ENCODE results near the gene SERPINA4. TPM values are rescaled to one million over a fixed set of nuclear protein-coding genes. Genes with fewer than 3 reads are reported as not detected.

The SERPINA4 gene
- total and polyA plus RNA-seq, 2 of the 13 experiments (the other 11 are each of a cell fraction or from before 2014, with no cell fraction given) = 39.1 to 57.8 TPM

DNA sequence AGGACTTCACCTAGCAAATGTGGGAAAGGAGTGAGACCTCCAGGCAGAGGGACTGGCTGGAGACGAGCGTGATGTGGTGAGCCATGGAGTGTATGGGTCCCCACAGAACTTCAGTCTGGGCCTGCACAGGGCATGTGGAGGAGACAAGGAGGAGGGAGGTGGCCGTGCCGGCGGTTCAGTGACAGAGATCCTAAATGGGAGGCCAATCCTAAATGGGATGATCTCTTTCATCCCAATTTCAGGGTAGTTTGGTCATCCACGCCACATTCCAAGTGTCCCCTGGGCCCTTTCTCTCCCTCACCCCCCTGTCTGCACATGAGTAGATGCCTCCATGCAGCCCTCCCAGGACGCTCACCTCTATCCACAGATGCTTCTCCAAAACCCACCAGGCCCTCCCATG, 33.2 kb downstream of the SERPINA4 start (continued):
- TF ChIP-seq ZFP62 (CRISPR knock-in tag; IDR thresholded peaks at IDR 0.05) = 0 out of 2 replicates have a peak, but pooled peaks have one; percentile 30
- peak; percentile 4 for TF ChIP-seq ZEB1 (IDR thresholded peaks at IDR 0.05; ENCODE audit: insufficient replicate concordance, low read depth)
- TF ChIP-seq, protein P1, sequence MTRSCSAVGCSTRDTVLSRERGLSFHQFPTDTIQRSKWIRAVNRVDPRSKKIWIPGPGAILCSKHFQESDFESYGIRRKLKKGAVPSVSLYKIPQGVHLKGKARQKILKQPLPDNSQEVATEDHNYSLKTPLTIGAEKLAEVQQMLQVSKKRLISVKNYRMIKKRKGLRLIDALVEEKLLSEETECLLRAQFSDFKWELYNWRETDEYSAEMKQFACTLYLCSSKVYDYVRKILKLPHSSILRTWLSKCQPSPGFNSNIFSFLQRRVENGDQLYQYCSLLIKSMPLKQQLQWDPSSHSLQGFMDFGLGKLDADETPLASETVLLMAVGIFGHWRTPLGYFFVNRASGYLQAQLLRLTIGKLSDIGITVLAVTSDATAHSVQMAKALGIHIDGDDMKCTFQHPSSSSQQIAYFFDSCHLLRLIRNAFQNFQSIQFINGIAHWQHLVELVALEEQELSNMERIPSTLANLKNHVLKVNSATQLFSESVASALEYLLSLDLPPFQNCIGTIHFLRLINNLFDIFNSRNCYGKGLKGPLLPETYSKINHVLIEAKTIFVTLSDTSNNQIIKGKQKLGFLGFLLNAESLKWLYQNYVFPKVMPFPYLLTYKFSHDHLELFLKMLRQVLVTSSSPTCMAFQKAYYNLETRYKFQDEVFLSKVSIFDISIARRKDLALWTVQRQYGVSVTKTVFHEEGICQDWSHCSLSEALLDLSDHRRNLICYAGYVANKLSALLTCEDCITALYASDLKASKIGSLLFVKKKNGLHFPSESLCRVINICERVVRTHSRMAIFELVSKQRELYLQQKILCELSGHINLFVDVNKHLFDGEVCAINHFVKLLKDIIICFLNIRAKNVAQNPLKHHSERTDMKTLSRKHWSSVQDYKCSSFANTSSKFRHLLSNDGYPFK (CRISPR knock-in tag; IDR thresholded peaks at IDR 0.05; ENCODE audit: borderline replicate concordance) = peak; percentile 12
- TF ChIP-seq, protein P2, sequence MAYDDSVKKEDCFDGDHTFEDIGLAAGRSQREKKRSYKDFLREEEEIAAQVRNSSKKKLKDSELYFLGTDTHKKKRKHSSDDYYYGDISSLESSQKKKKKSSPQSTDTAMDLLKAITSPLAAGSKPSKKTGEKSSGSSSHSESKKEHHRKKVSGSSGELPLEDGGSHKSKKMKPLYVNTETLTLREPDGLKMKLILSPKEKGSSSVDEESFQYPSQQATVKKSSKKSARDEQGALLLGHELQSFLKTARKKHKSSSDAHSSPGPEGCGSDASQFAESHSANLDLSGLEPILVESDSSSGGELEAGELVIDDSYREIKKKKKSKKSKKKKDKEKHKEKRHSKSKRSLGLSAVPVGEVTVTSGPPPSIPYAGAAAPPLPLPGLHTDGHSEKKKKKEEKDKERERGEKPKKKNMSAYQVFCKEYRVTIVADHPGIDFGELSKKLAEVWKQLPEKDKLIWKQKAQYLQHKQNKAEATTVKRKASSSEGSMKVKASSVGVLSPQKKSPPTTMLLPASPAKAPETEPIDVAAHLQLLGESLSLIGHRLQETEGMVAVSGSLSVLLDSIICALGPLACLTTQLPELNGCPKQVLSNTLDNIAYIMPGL (CRISPR knock-in tag; IDR thresholded peaks at IDR 0.05; ENCODE audit: borderline replicate concordance in 1 of 2, low read depth in 1 of 2) = peak in 1 of 2 experiments; percentile 30; a peak in 1 of 4 replicates
- no peak for TF ChIP-seq ZNF652 (CRISPR knock-in tag; IDR thresholded peaks at IDR 0.05; ENCODE audit: borderline replicate concordance, low read depth)
- no peak for TF ChIP-seq XRCC5 (optimal IDR thresholded peaks at IDR 0.05; ENCODE audit: low read length)
- TF ChIP-seq ZNF101 (CRISPR knock-in tag; IDR thresholded peaks at IDR 0.05; ENCODE audit: borderline replicate concordance, low read depth) = no peak
- peak in 1 of 2 experiments; percentile 23; a peak in 1 of 4 replicates for TF ChIP-seq POLR2A (IDR thresholded peaks at IDR 0.05; ENCODE audit: insufficient read depth in 1 of 2, low read depth in 2 of 2, low read length in 2 of 2)
- TF ChIP-seq, protein P3, sequence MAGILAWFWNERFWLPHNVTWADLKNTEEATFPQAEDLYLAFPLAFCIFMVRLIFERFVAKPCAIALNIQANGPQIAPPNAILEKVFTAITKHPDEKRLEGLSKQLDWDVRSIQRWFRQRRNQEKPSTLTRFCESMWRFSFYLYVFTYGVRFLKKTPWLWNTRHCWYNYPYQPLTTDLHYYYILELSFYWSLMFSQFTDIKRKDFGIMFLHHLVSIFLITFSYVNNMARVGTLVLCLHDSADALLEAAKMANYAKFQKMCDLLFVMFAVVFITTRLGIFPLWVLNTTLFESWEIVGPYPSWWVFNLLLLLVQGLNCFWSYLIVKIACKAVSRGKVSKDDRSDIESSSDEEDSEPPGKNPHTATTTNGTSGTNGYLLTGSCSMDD (CRISPR knock-in tag; IDR thresholded peaks at IDR 0.05) = no peak
- TF ChIP-seq, protein P4, sequence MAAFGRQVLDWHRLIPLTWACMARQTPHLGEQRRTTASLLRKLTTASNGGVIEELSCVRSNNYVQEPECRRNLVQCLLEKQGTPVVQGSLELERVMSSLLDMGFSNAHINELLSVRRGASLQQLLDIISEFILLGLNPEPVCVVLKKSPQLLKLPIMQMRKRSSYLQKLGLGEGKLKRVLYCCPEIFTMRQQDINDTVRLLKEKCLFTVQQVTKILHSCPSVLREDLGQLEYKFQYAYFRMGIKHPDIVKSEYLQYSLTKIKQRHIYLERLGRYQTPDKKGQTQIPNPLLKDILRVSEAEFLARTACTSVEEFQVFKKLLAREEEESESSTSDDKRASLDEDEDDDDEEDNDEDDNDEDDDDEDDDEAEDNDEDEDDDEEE (CRISPR knock-in tag; IDR thresholded peaks at IDR 0.05) = no peak

Measured in HepG2 (cell line).